Measurements from ENCODE around the gene GRIA4.

GRIA4 gene

GRCh38 chr11:105639527-105639926 is 29.7 kb downstream of the GRIA4 start:
- DNase-seq: no peak

- DNase-seq: no peak
Observed at GRCh38 chr11:105641433-105641832, 31.6 kb downstream of the GRIA4 start.

- DNase-seq: no peak
Observed at GRCh38 chr11:105642870-105643269, 33.0 kb downstream of the GRIA4 start.

GRCh38 chr11:105644839-105645573 is 35.1 kb downstream of the GRIA4 start:
- no peak for DNase-seq

- no peak for DNase-seq
Observed at GRCh38 chr11:105647780-105648179, 37.9 kb downstream of the GRIA4 start.

- DNase-seq: no peak
Observed at GRCh38 chr11:105648762-105649161, 38.9 kb downstream of the GRIA4 start.

- DNase-seq: no peak
Observed at GRCh38 chr11:105665281-105665680, 55.4 kb downstream of the GRIA4 start.

GRCh38 chr11:105667441-105667840 is 57.6 kb downstream of the GRIA4 start:
- DNase-seq: no peak

- no peak for DNase-seq
Observed at GRCh38 chr11:105670811-105671210, 60.9 kb downstream of the GRIA4 start.

GRCh38 chr11:105673089-105673488 is 63.2 kb downstream of the GRIA4 start:
- DNase-seq: no peak

- no peak for DNase-seq
Observed at GRCh38 chr11:105689631-105690030, 79.8 kb downstream of the GRIA4 start.

- no peak for DNase-seq
Observed at GRCh38 chr11:105690467-105690866, 80.6 kb downstream of the GRIA4 start.

GRCh38 chr11:105693075-105693759 is 83.3 kb downstream of the GRIA4 start:
- no peak for DNase-seq

- no peak for DNase-seq
Observed at GRCh38 chr11:105696000-105696399, 86.1 kb downstream of the GRIA4 start.

GRCh38 chr11:105697291-105697690 is 87.4 kb downstream of the GRIA4 start:
- DNase-seq: no peak

GRCh38 chr11:105699203-105699602 is 89.3 kb downstream of the GRIA4 start:
- DNase-seq: no peak

- DNase-seq: no peak
Observed at GRCh38 chr11:105700271-105700670, 90.4 kb downstream of the GRIA4 start.

GRCh38 chr11:105701098-105701497 is 91.2 kb downstream of the GRIA4 start:
- no peak for DNase-seq

GRCh38 chr11:105705786-105706530 is 96.1 kb downstream of the GRIA4 start:
- DNase-seq: no peak

- no peak for DNase-seq
Observed at GRCh38 chr11:105713106-105713505, 103.2 kb downstream of the GRIA4 start.

GRCh38 chr11:105713696-105714095 is 103.8 kb downstream of the GRIA4 start:
- DNase-seq: no peak

- no peak for DNase-seq
Observed at GRCh38 chr11:105718641-105719040, 108.8 kb downstream of the GRIA4 start.

GRCh38 chr11:105719073-105719822 is 109.4 kb downstream of the GRIA4 start:
- DNase-seq: no peak
